Effector memory CD8-positive, alpha-beta T cell (primary cell): Measurements from ENCODE around the gene CHD9.
A peak's percentile ranks its signal among the peaks of the same experiment; 100 is the strongest.

ENCODE experiments used
- ATAC-seq: fragments of 150-1000 bp; cut with Tn5 transposase; replicated peaks from 2 replicates; pipeline ENCODE4 v1.10.0; 2021; ENCODE audit warnings: mild to moderate bottlenecking, moderate library complexity
- DNase-seq, 3 experiments: peaks; one replicate each; pipeline ENCODE4 v3.0.0; 2021
- H3K27ac Mint-ChIP-seq, 2 donors: one replicate each; pipeline ENCODE4 v1.8.0; 2022; ENCODE audit warnings: mild to moderate bottlenecking in 2 of 2, mixed read lengths in 2 of 2, moderate library complexity in 2 of 2
- H3K27me3 Mint-ChIP-seq, 2 donors: one replicate each; pipeline ENCODE4 v1.8.0; 2022; ENCODE audit warnings: mixed read lengths in 2 of 2
- H3K36me3 Mint-ChIP-seq: one replicate; pipeline ENCODE4 v1.8.0; 2022; ENCODE audit warnings: mild to moderate bottlenecking, moderate library complexity, mixed read lengths; ENCODE audit not compliant: insufficient read depth
- H3K4me1 Mint-ChIP-seq, 2 donors: one replicate each; pipeline ENCODE4 v1.8.0; 2022; ENCODE audit warnings: low read depth in 2 of 2, mixed read lengths in 2 of 2
- H3K4me3 Mint-ChIP-seq, 2 donors: one replicate each; pipeline ENCODE4 v1.8.0; 2022; ENCODE audit warnings: mild to moderate bottlenecking in 2 of 2, mixed read lengths in 2 of 2, moderate library complexity in 2 of 2
- H3K9me3 Mint-ChIP-seq, 2 donors: one replicate each; pipeline ENCODE4 v1.8.0; 2022; ENCODE audit warnings: mixed read lengths in 2 of 2

CHD9 gene

GRCh38 chr16:53357955-53358354 lies 303.2 kb downstream of the CHD9 start:
- no peaks in the 10 kb centered on the region for H3K36me3 Mint-ChIP-seq
- H3K4me3 Mint-ChIP-seq = no peak overlapping the region
- peaks cover 0 to 4% of the 10 kb centered on the region in 2 donors for H3K4me1 Mint-ChIP-seq
- DNase-seq = no peak
- peak overlapping the region in 1 of 2 donors; percentile 5 for H3K27ac Mint-ChIP-seq
- ATAC-seq = no peak
- H3K9me3 Mint-ChIP-seq = no peaks in the 10 kb centered on the region
- H3K27me3 Mint-ChIP-seq = peaks cover 16 to 29% of the 10 kb centered on the region in 2 donors

- ATAC-seq (no peak), DNase-seq (no peak)
- peaks cover 16 to 29% of the 10 kb centered on the region in 2 donors for H3K27me3 Mint-ChIP-seq
- peaks cover 0 to 4% of the 10 kb centered on the region in 2 donors for H3K4me1 Mint-ChIP-seq
- no peaks in the 10 kb centered on the region for H3K9me3 Mint-ChIP-seq
- no peaks in the 10 kb centered on the region for H3K36me3 Mint-ChIP-seq
- H3K4me3 Mint-ChIP-seq = peak overlapping the region in 1 of 2 donors; percentile 5
- no peak overlapping the region for H3K27ac Mint-ChIP-seq
Observed at GRCh38 chr16:53358884-53359283, 304.1 kb downstream of the CHD9 start.

- no peaks in the 10 kb centered on the region for H3K27me3 Mint-ChIP-seq
- peaks cover 8 to 12% of the 10 kb centered on the region in 2 donors for H3K4me1 Mint-ChIP-seq
- ATAC-seq (no peak), DNase-seq (no peak)
- no peaks in the 10 kb centered on the region for H3K36me3 Mint-ChIP-seq
- no peak overlapping the region for H3K4me3 Mint-ChIP-seq
- no peaks in the 10 kb centered on the region for H3K9me3 Mint-ChIP-seq
- H3K27ac Mint-ChIP-seq = no peak overlapping the region
Observed at GRCh38 chr16:53369921-53370320, 315.1 kb downstream of the CHD9 start.

GRCh38 chr16:53370827-53371226 lies 316.0 kb downstream of the CHD9 start:
- ATAC-seq = no peak
- no peaks in the 10 kb centered on the region for H3K27me3 Mint-ChIP-seq
- H3K4me3 Mint-ChIP-seq = no peak overlapping the region
- peaks cover 8 to 12% of the 10 kb centered on the region in 2 donors for H3K4me1 Mint-ChIP-seq
- H3K27ac Mint-ChIP-seq = no peak overlapping the region
- DNase-seq = no peak
- H3K9me3 Mint-ChIP-seq = no peaks in the 10 kb centered on the region
- no peaks in the 10 kb centered on the region for H3K36me3 Mint-ChIP-seq

- Mint-ChIP-seq H3K27ac (peak overlapping the region in 1 of 2 donors; percentile 78), H3K36me3 (no peaks in the 10 kb centered on the region), H3K4me3 (peak overlapping the region in 1 of 2 donors; percentile 76), H3K4me1 (peaks cover 8 to 12% of the 10 kb centered on the region in 2 donors), H3K27me3 (no peaks in the 10 kb centered on the region), H3K9me3 (no peaks in the 10 kb centered on the region)
- DNase-seq = peak; percentile 53 to 68 (median 53)
- ATAC-seq = peak; percentile 93
Observed at GRCh38 chr16:53372992-53373871, 318.4 kb downstream of the CHD9 start.

- H3K27me3 Mint-ChIP-seq = no peaks in the 10 kb centered on the region
- peaks cover 8 to 12% of the 10 kb centered on the region in 2 donors for H3K4me1 Mint-ChIP-seq
- peak overlapping the region in 1 of 2 donors; percentile 58 for H3K4me3 Mint-ChIP-seq
- no peaks in the 10 kb centered on the region for H3K9me3 Mint-ChIP-seq
- peak; percentile 18 for ATAC-seq
- peak overlapping the region in 1 of 2 donors; percentile 11 for H3K27ac Mint-ChIP-seq
- no peaks in the 10 kb centered on the region for H3K36me3 Mint-ChIP-seq
- no peak for DNase-seq
Observed at GRCh38 chr16:53374800-53375199, 320.0 kb downstream of the CHD9 start.

- no peaks in the 10 kb centered on the region for H3K27me3 Mint-ChIP-seq
- H3K27ac Mint-ChIP-seq = no peak overlapping the region
- H3K4me3 Mint-ChIP-seq = no peak overlapping the region
- ATAC-seq (no peak), DNase-seq (no peak)
- H3K36me3 Mint-ChIP-seq = no peaks in the 10 kb centered on the region
- H3K9me3 Mint-ChIP-seq = peaks cover 0 to 2% of the 10 kb centered on the region in 2 donors
- peaks cover 10% of the 10 kb centered on the region in 2 donors for H3K4me1 Mint-ChIP-seq
Observed at GRCh38 chr16:53378138-53378537, 323.3 kb downstream of the CHD9 start.
